HG03045 (cell line): Measurements from ENCODE around the gene KCNIP3.
"Not testable (repeated sequence)": the region's sequence is repeated elsewhere in the genome, so short reads cannot be mapped to it uniquely, and the experiment has no call there.

Experiments used
- ATAC-seq: cut with Tn5 transposase; IDR thresholded peaks from one replicate; pipeline ENCODE4 v1.9.1; 2021; ENCODE audit warnings: mild to moderate bottlenecking, moderate library complexity; ENCODE audit not compliant: unreplicated experiment

The KCNIP3 gene

GRCh38 chr2:95356821-95357700, 59.9 kb downstream of the KCNIP3 start:
- no peak for ATAC-seq

- ATAC-seq = no peak
Measured at GRCh38 chr2:95357717-95358280, 60.7 kb downstream of the KCNIP3 start.

GRCh38 chr2:95359031-95359430, 61.9 kb downstream of the KCNIP3 start:
- no peak for ATAC-seq

- ATAC-seq = no peak
Measured at GRCh38 chr2:95359501-95359930, 62.4 kb downstream of the KCNIP3 start.

GRCh38 chr2:95361216-95361980, 64.3 kb downstream of the KCNIP3 start:
- ATAC-seq = no peak

- ATAC-seq = no peak
Measured at GRCh38 chr2:95362486-95362885, 65.3 kb downstream of the KCNIP3 start.

- ATAC-seq = no peak
Measured at GRCh38 chr2:95366514-95366913, 69.4 kb downstream of the KCNIP3 start.

GRCh38 chr2:95372216-95372829, 75.2 kb downstream of the KCNIP3 start:
- ATAC-seq = no peak

GRCh38 chr2:95372845-95373244, 75.7 kb downstream of the KCNIP3 start:
- ATAC-seq = no peak

GRCh38 chr2:95374029-95374428, 76.9 kb downstream of the KCNIP3 start:
- no peak for ATAC-seq

GRCh38 chr2:95374451-95374920, 77.3 kb downstream of the KCNIP3 start:
- ATAC-seq = no peak

GRCh38 chr2:95374921-95375471, 77.8 kb downstream of the KCNIP3 start:
- no peak for ATAC-seq

- no peak for ATAC-seq
Measured at GRCh38 chr2:95375532-95376150, 78.5 kb downstream of the KCNIP3 start.

- ATAC-seq = no peak
Measured at GRCh38 chr2:95376311-95377215, 79.4 kb downstream of the KCNIP3 start.

GRCh38 chr2:95377216-95378123, 80.3 kb downstream of the KCNIP3 start:
- ATAC-seq = no peak

GRCh38 chr2:95378281-95378680, 81.1 kb downstream of the KCNIP3 start:
- ATAC-seq = not testable (repeated sequence)

- ATAC-seq = no peak
Measured at GRCh38 chr2:95379371-95379831, 82.3 kb downstream of the KCNIP3 start.

- ATAC-seq = no peak
Measured at GRCh38 chr2:95380280-95380679, 83.1 kb downstream of the KCNIP3 start.
